IPS-15b (cell line): ENCODE results near the gene PAQR7.

ENCODE experiments used
- H3K27me3 ChIP-seq: one replicate; pipeline ENCODE4 v1.6.1; 2013; ENCODE audit warnings: low read length; ENCODE audit not compliant: control insufficient read depth, insufficient read depth
- H3K36me3 ChIP-seq: one replicate; pipeline ENCODE4 v1.6.1; 2013; ENCODE audit warnings: low read length; ENCODE audit not compliant: control insufficient read depth, insufficient read depth
- H3K4me1 ChIP-seq: one replicate; pipeline ENCODE4 v1.6.1; 2013; ENCODE audit warnings: mild to moderate bottlenecking, low read length; ENCODE audit not compliant: control insufficient read depth, insufficient read depth
- H3K4me3 ChIP-seq: one replicate; pipeline ENCODE4 v1.5.1; 2013; ENCODE audit warnings: low read depth, low read length
- H3K9ac ChIP-seq: one replicate; pipeline ENCODE4 v1.6.1; 2013; ENCODE audit warnings: low read depth, mild to moderate bottlenecking, low read length
- H3K9me3 ChIP-seq: one replicate; pipeline ENCODE4 v1.6.1; 2013; ENCODE audit warnings: mild to moderate bottlenecking, low read length; ENCODE audit not compliant: control insufficient read depth, insufficient read depth

PAQR7 gene

DNA sequence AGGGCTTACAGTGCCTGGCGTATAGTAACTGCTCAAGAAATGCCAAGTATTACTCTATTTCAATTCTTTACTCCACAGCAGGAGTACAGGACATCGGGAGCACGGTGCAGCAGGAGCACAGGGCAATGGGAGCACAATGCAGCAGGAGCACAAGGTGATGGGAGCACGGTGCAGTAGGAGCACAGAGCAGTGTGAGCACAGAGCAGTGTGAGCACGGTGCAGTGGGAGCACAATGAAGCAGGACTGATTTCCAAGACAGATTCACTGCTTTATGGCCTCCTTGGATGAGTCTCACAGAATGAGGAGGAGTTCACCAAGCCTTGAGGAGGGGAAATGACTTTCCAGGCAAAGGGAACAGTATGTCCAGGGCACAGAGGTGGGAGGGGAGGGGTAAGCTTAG, 5.0 kb upstream of the PAQR7 start:
- Histone ChIP-seq H3K9ac (no peak overlapping the region), H3K9me3 (no peaks in the 10 kb centered on the region), H3K36me3 (no peaks in the 10 kb centered on the region), H3K4me3 (no peak overlapping the region), H3K27me3 (peaks cover 19% of the 10 kb centered on the region), H3K4me1 (peaks cover 3% of the 10 kb centered on the region)

- no peaks in the 10 kb centered on the region for H3K36me3 ChIP-seq
- H3K9ac ChIP-seq: no peak overlapping the region
- no peak overlapping the region for H3K4me3 ChIP-seq
- peaks cover 4% of the 10 kb centered on the region for H3K4me1 ChIP-seq
- H3K9me3 ChIP-seq: no peaks in the 10 kb centered on the region
- peaks cover 20% of the 10 kb centered on the region for H3K27me3 ChIP-seq
Measured at GRCh38 chr1:25879675-25880074, 4.2 kb upstream of the PAQR7 start.

- H3K4me3 ChIP-seq: no peak overlapping the region
- H3K9me3 ChIP-seq: no peaks in the 10 kb centered on the region
- H3K9ac ChIP-seq: no peak overlapping the region
- no peaks in the 10 kb centered on the region for H3K36me3 ChIP-seq
- H3K4me1 ChIP-seq: peaks cover 7% of the 10 kb centered on the region
- peaks cover 21% of the 10 kb centered on the region for H3K27me3 ChIP-seq
Measured at GRCh38 chr1:25878690-25879089, 3.2 kb upstream of the PAQR7 start.

GRCh38 chr1:25877155-25877554, 1.6 kb upstream of the PAQR7 start:
- no peak overlapping the region for H3K9ac ChIP-seq
- H3K4me1 ChIP-seq: peaks cover 7% of the 10 kb centered on the region
- H3K36me3 ChIP-seq: no peaks in the 10 kb centered on the region
- no peaks in the 10 kb centered on the region for H3K9me3 ChIP-seq
- H3K4me3 ChIP-seq: no peak overlapping the region
- peaks cover 21% of the 10 kb centered on the region for H3K27me3 ChIP-seq

DNA sequence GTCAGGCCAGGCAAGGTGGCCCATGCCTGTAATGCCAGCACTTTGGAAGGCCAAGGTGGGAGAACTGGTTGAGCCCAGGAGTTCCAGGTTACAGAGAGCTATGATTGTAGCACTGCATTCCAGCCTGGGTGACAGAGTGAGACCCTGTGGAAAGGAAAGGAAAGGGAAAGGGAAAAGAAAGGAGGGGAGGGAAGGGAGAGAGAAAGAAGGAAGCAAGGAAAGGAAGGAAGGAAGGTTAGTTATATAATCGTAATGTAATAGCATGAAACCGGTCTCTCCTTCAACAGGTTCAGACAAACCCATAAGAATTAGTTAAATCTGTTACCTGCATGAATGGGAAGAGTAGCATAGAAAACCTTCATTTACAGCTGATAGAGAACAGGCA, 1.2 kb upstream of the PAQR7 start:
- Histone ChIP-seq H3K9ac (no peak overlapping the region), H3K4me1 (peaks cover 7% of the 10 kb centered on the region)

DNA sequence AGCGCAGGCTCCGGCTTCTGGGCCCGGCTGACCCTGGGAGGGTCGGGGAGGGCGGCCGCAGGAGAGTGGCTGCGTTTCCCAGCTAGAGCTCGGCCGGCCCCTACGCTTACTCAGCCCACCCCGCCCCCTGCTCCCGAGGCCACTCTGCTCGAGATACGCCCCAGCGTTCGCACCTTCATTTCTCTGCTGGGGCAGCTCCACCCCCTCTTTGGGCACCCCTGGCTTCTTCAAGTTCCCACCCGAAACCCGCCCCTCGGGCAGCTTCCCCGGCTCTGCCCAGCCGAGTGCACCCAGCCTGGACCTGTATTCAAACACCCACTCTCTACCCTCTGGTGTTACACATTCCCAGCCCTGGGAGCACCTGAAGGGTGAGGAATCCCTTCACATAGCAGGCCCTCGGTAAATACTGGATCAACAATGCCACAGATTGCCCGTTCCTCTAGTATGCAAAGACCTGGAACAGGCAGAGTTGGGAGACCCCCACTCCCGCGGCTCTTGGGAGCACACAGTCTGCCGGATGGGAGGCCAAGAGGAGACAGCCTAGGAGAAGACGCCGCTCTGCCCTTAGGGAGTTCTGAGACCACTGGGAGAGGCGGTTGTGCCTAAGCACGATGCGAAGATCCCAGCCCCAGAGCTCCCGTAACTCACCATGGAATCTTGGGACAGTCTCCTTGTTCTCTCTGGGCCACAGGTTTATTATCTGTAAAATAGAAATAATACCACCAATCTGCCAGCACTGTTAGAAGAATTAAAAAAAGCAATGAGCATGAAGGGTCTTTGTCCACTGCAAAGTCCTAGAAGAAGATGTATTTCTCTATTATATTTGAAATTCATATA, 566 bp upstream of the PAQR7 start:
- H3K4me3 ChIP-seq: peak overlapping the region; percentile 62
- H3K27me3 ChIP-seq: peaks cover 21% of the 10 kb centered on the region
- H3K36me3 ChIP-seq: no peaks in the 10 kb centered on the region
- H3K4me1 ChIP-seq: peaks cover 12% of the 10 kb centered on the region
- peak overlapping the region; percentile 37 for H3K9ac ChIP-seq
- no peaks in the 10 kb centered on the region for H3K9me3 ChIP-seq

More for the DNA sequence above, 1.2 kb upstream of the PAQR7 start:
- H3K9me3 ChIP-seq: no peaks in the 10 kb centered on the region
- H3K27me3 ChIP-seq: peaks cover 21% of the 10 kb centered on the region
- no peak overlapping the region for H3K4me3 ChIP-seq
- H3K36me3 ChIP-seq: no peaks in the 10 kb centered on the region

DNA sequence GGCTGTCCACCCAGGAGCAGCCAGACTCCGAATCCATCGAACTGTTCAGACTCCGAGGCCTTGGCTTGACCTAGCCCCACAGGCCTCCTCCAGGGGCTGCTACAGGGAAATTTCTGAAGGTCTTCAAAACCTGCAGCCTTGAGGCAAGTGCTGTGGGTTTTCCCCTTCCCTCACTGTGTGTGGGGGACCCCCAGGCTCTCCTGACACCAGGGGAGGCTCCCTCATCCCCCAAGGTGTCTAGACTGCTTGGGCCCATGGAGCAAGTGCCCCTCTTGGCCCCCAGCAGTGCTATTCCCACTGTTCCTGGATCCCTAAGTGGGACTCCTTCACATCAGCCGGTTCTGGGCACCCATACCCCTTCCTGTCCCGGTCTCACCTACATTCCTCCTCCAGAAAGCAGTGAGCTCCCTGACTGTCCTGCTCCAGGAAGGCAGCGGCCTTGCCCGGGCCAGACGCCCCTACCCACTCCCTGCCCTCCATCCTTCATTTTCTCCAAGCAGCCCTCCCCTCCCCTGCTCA, 814 bp downstream of the PAQR7 start:
- Histone ChIP-seq H3K4me1 (peaks cover 16% of the 10 kb centered on the region), H3K9ac (peak overlapping the region; percentile 70), H3K27me3 (peaks cover 19% of the 10 kb centered on the region), H3K36me3 (no peaks in the 10 kb centered on the region), H3K9me3 (no peaks in the 10 kb centered on the region), H3K4me3 (peak overlapping the region; percentile 62)

- no peak overlapping the region for H3K9ac ChIP-seq
- H3K27me3 ChIP-seq: peaks cover 17% of the 10 kb centered on the region
Measured at GRCh38 chr1:25874209-25874608, 1.3 kb downstream of the PAQR7 start.

DNA sequence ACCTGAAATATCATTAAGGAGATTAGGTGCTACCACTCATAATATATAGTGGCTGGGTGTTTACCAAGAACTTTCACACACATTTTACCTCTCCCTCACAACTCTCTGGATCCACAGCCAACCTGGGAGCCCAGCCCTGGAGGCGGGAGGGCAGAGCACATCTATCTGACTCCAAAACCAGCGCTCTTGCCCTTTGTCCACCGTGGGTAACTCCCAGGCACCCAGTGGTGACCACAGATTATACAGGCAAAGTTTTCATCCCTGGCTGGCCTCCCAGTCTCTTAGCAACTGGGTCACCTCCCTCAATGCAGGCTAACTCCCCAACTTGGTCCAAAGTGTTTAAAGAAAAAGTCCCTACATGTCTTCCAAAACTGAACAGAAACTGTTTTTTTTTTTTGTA, 2.4 kb downstream of the PAQR7 start:
- no peaks in the 10 kb centered on the region for H3K9me3 ChIP-seq
- no peaks in the 10 kb centered on the region for H3K36me3 ChIP-seq
- H3K9ac ChIP-seq: no peak overlapping the region
- H3K27me3 ChIP-seq: peaks cover 14% of the 10 kb centered on the region
- no peak overlapping the region for H3K4me3 ChIP-seq
- peaks cover 16% of the 10 kb centered on the region for H3K4me1 ChIP-seq

More at GRCh38 chr1:25874209-25874608, 1.3 kb downstream of the PAQR7 start:
- peak overlapping the region; percentile 62 for H3K4me3 ChIP-seq
- H3K36me3 ChIP-seq: no peaks in the 10 kb centered on the region
- H3K4me1 ChIP-seq: peaks cover 16% of the 10 kb centered on the region
- no peaks in the 10 kb centered on the region for H3K9me3 ChIP-seq

DNA sequence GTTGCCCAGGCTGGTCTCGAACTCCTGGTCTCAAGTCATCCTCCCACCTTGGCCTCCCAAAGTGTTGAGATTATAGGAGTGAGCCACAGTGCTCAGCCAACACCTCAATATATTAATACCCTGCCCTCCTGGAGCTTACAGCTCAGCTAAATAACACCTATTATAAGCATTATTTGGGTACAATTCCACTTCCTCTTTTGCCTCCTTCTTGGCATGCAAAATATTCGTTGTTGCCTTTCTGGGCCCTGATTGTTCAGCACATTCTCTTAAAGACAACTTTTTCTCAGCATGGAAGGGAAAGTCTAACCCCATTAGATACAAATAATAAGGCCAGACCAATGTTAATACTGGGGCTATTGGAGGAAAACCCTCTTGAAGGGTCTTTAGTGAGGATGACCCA, 2.8 kb downstream of the PAQR7 start:
- Histone ChIP-seq H3K36me3 (no peaks in the 10 kb centered on the region), H3K27me3 (peaks cover 14% of the 10 kb centered on the region), H3K9ac (no peak overlapping the region), H3K9me3 (no peaks in the 10 kb centered on the region), H3K4me3 (no peak overlapping the region), H3K4me1 (peaks cover 20% of the 10 kb centered on the region)

DNA sequence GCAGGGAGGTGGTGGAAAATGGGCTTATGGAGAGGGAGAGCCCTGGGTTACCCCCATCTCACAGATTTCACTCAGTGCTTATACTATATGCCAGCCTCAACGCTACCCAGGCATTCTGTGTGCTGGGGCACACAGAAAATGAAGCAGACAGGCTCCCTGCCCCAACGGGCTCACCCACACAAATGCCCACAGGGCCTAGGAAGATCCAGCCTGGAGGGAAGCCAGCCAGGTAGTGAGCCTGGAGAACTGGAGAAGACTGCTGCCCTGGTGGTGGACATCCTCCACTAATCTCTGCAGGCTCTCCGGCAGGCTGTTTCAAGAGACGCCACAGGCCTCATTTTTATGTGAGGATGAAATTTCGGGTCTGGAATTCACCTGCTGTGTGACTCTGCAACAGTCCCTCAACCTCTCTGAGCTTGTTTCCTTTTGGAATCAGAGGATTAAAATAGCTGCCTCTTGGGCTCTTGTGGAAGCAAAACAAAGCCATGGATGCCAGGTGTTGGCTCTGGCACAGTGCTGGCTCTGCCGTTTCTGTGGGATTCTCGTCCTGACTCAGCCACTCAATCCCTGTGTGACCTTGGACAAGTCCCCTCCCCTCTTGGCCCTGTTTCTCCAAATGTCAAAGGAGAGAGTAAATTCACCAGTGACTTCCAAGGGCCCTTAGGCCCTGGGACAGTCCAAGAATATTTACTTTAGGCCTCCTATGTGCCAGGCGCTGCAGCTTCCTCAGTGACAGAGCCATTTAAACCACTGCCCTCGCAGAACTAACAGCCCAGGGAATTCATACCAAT, 3.6 kb downstream of the PAQR7 start:
- Histone ChIP-seq H3K4me3 (no peak overlapping the region), H3K27me3 (peaks cover 11% of the 10 kb centered on the region), H3K9ac (no peak overlapping the region), H3K9me3 (no peaks in the 10 kb centered on the region), H3K4me1 (peaks cover 26% of the 10 kb centered on the region), H3K36me3 (no peaks in the 10 kb centered on the region)
